Left lung (tissue), 10 donors: Measurements from ENCODE around the gene ADIPOR2. TPM values are rescaled to one million over a fixed set of nuclear protein-coding genes. Genes with fewer than 3 reads are reported as not detected.
"Not testable (repeated sequence)": the region's sequence is repeated elsewhere in the genome, so short reads cannot be mapped to it uniquely, and the experiment has no call there.

Experiments used
- ATAC-seq: fragments of 200-7000 bp; cut with Tn5 transposase; one replicate; pipeline ENCODE4 v1.9.1; 2020; ENCODE audit warnings: moderate library complexity
- DNase-seq, 4 donors: peaks; one replicate each; pipeline ENCODE4 v3.0.0-alpha.2; 2013 to 2020
- H3K27ac ChIP-seq, 2 donors: fragments of 200-600 bp; sonication (generic) in 1 of 2; one replicate each; pipeline versions ENCODE4 v1.5.0 to v1.8.0; 2020 to 2021
- H3K27me3 ChIP-seq, 2 donors: fragments of 200-600 bp; sonication (generic) in 1 of 2; one replicate each; pipeline versions ENCODE4 v1.5.0 to v1.8.0; 2020 to 2021
- H3K36me3 ChIP-seq, 2 donors: fragments of 200-600 bp; sonication (generic) in 1 of 2; one replicate each; pipeline versions ENCODE4 v1.5.0 to v1.8.0; 2020 to 2021
- H3K4me1 ChIP-seq, 2 donors: fragments of 200-600 bp; one replicate each; pipeline ENCODE4 v1.8.0; 2021
- H3K4me3 ChIP-seq, 2 donors: fragments of 200-600 bp; sonication (generic) in 1 of 2; one replicate each; pipeline versions ENCODE4 v1.5.0 to v1.8.0; 2020 to 2021; ENCODE audit warnings: mild to moderate bottlenecking in 1 of 2
- H3K9me3 ChIP-seq, 2 donors: fragments of 200-600 bp; sonication (generic) in 1 of 2; one replicate each; pipeline versions ENCODE4 v1.5.0 to v1.8.0; 2020 to 2021
- CTCF ChIP-seq, 2 donors: fragments of 200-600 bp; sonication (generic) in 1 of 2; IDR thresholded peaks; one replicate each; pipeline versions ENCODE4 v1.5.0 to v1.8.0; 2021; ENCODE audit warnings: antibody characterized with exemption in 2 of 2
- intact Hi-C, 2 donors: fragments of 100-400 bp; cut with DNase I; formaldehyde crosslinking; loops; one replicate each; pipeline versions ENCODE4 v1.11.2 to v1.14.2; 2022
- polyA plus RNA-seq, 6 donors: library from polyadenylated mRNA; unstranded; fragments of 120-200 nt; gene quantifications; one replicate each; pipeline ENCODE4 v1.2.1, GENCODE V29; 2013; ENCODE audit not compliant: insufficient read length in 6 of 6
- total RNA-seq, 2 donors: library from RNA; stranded (reverse); fragmentation: NEBNext Ultra II Directional; extraction: Animal tissue kit (Norgen Biotek cat#: 25700); gene quantifications; one replicate each; pipeline ENCODE4 v1.2.1, GENCODE V29; 2021
- donor health status: DM: no; HTN: yes; CAD: no.
- donor health status: DM: no; HTN: no; CAD: no.

The ADIPOR2 gene
- total and polyA plus RNA-seq, 8 donors, result 37.0 to 66.8 (median 41.7) TPM

- Histone ChIP-seq H3K27me3 (no peaks in the 10 kb centered on the region), H3K36me3 (no peaks in the 10 kb centered on the region), H3K4me1 (peaks cover 0 to 14% of the 10 kb centered on the region in 2 donors), H3K4me3 (no peak overlapping the region), H3K9me3 (no peaks in the 10 kb centered on the region), H3K27ac (no peak overlapping the region)
- DNase-seq (no peak), ATAC-seq (no peak)
- intact Hi-C loops, result no loop called here
- TF ChIP-seq CTCF (IDR thresholded peaks at IDR 0.05), result no peak
Observed at GRCh38 chr12:1723721-1724120, 32.9 kb downstream of the ADIPOR2 start.

- H3K4me1 ChIP-seq, result peaks cover 0 to 9% of the 10 kb centered on the region in 2 donors
- no peaks in the 10 kb centered on the region for H3K27me3 ChIP-seq
- DNase-seq, result no peak
- no peaks in the 10 kb centered on the region for H3K9me3 ChIP-seq
- ATAC-seq, result no peak
- no peak for TF ChIP-seq CTCF (IDR thresholded peaks at IDR 0.05)
- no peaks in the 10 kb centered on the region for H3K36me3 ChIP-seq
- no peak overlapping the region for H3K27ac ChIP-seq
- intact Hi-C loops, result no loop called here
- no peak overlapping the region for H3K4me3 ChIP-seq
Observed at GRCh38 chr12:1724250-1724649, 33.4 kb downstream of the ADIPOR2 start.

- no peaks in the 10 kb centered on the region for H3K27me3 ChIP-seq
- DNase-seq, result no peak
- ATAC-seq, result no peak
- no peak for TF ChIP-seq CTCF (IDR thresholded peaks at IDR 0.05)
- intact Hi-C loops, result no loop called here
- no peak overlapping the region for H3K27ac ChIP-seq
- no peaks in the 10 kb centered on the region for H3K4me1 ChIP-seq
- no peak overlapping the region for H3K4me3 ChIP-seq
- H3K9me3 ChIP-seq, result no peaks in the 10 kb centered on the region
- H3K36me3 ChIP-seq, result no peaks in the 10 kb centered on the region
Observed at GRCh38 chr12:1726753-1727152, 35.9 kb downstream of the ADIPOR2 start.

GRCh38 chr12:1728824-1729223 lies 38.0 kb downstream of the ADIPOR2 start:
- no peak for TF ChIP-seq CTCF (IDR thresholded peaks at IDR 0.05)
- Histone ChIP-seq H3K4me3 (no peak overlapping the region), H3K36me3 (no peaks in the 10 kb centered on the region), H3K9me3 (no peaks in the 10 kb centered on the region), H3K4me1 (no peaks in the 10 kb centered on the region), H3K27ac (no peak overlapping the region), H3K27me3 (no peaks in the 10 kb centered on the region)
- no peak for ATAC-seq
- intact Hi-C loops, result no loop called here
- DNase-seq, result no peak

- no peak for TF ChIP-seq CTCF (IDR thresholded peaks at IDR 0.05)
- no peak for ATAC-seq
- H3K27ac ChIP-seq, result no peak overlapping the region
- DNase-seq, result no peak
- intact Hi-C loops, result no loop called here
- H3K4me3 ChIP-seq, result no peak overlapping the region
- H3K27me3 ChIP-seq, result no peaks in the 10 kb centered on the region
- H3K9me3 ChIP-seq, result no peaks in the 10 kb centered on the region
- no peaks in the 10 kb centered on the region for H3K36me3 ChIP-seq
- no peaks in the 10 kb centered on the region for H3K4me1 ChIP-seq
Observed at GRCh38 chr12:1731019-1731687, 40.3 kb downstream of the ADIPOR2 start.

GRCh38 chr12:1731688-1732078 lies 40.8 kb downstream of the ADIPOR2 start:
- H3K4me3 ChIP-seq, H3K27ac ChIP-seq, intact Hi-C loops, H3K27me3 ChIP-seq, ATAC-seq, H3K4me1 ChIP-seq, H3K9me3 ChIP-seq, DNase-seq, H3K36me3 ChIP-seq: not testable (repeated sequence)
